Keratinocyte (primary cell): ENCODE data around the gene NXPH4. TPM values are rescaled to one million over a fixed set of nuclear protein-coding genes. Genes with fewer than 3 reads are reported as not detected.
A peak's percentile ranks its signal among the peaks of the same experiment; 100 is the strongest.

Experiments used
- DNase-seq: peaks from one replicate; pipeline ENCODE4 v3.0.0-alpha.2; 2011; ENCODE audit warnings: low read depth, missing footprints, low spot score
- FAIRE-seq: peaks from 2 replicates; lab custom pipeline; 2011; peaks lifted over from hg19 to GRCh38; lab: Jason Lieb, UNC
- H2AFZ ChIP-seq: 2 replicates; pipeline ENCODE4 v1.6.0; 2012; ENCODE audit warnings: low read length, control low read depth, inconsistent platforms; ENCODE audit not compliant: control insufficient read depth
- H3K27ac ChIP-seq: 2 replicates; pipeline ENCODE4 v1.5.1; 2011; ENCODE audit warnings: low read length; ENCODE audit not compliant: control insufficient read depth, insufficient read depth
- H3K27me3 ChIP-seq: 3 replicates; pipeline ENCODE4 v1.6.0; 2011; ENCODE audit warnings: low read length; ENCODE audit not compliant: control insufficient read depth, insufficient read depth; ENCODE audit errors: extremely low read depth
- H3K36me3 ChIP-seq, 2 experiments: 2 replicates in 1 of 2; 3 replicates in 1 of 2; pipeline ENCODE4 v1.5.1; 2011; ENCODE audit warnings: low read length in 2 of 2, mild to moderate bottlenecking in 1 of 2; ENCODE audit not compliant: control insufficient read depth in 2 of 2, insufficient read depth in 2 of 2; ENCODE audit errors: extremely low read depth in 1 of 2
- H3K4me1 ChIP-seq: 3 replicates; pipeline ENCODE4 v1.5.1; 2011; ENCODE audit warnings: low read length; ENCODE audit not compliant: control insufficient read depth, insufficient read depth; ENCODE audit errors: extremely low read depth
- H3K4me2 ChIP-seq: 3 replicates; pipeline ENCODE4 v1.6.0; 2011; ENCODE audit warnings: low read depth, low read length; ENCODE audit not compliant: control insufficient read depth, insufficient read depth; ENCODE audit errors: extremely low read depth
- H3K4me3 ChIP-seq, 3 experiments: fragments of 200-600 bp in 1 of 3; sonication (generic) in 1 of 3; 2 replicates in 2 of 3; 3 replicates in 1 of 3; pipeline ENCODE4 v1.5.1; 2011 to 2016; ENCODE audit warnings: low read length in 3 of 3, mild to moderate bottlenecking in 3 of 3, control low read depth in 2 of 3, inconsistent platforms in 1 of 3, low read depth in 1 of 3, mixed read lengths in 1 of 3, mixed run types in 1 of 3, moderate library complexity in 1 of 3; ENCODE audit not compliant: control insufficient read depth in 2 of 3, insufficient read depth in 2 of 3; ENCODE audit errors: extremely low read depth in 1 of 3
- H3K79me2 ChIP-seq: 2 replicates; pipeline ENCODE4 v1.6.0; 2012; ENCODE audit warnings: low read length; ENCODE audit not compliant: control insufficient read depth, insufficient read depth
- H3K9ac ChIP-seq: 3 replicates; pipeline ENCODE4 v1.6.0; 2011; ENCODE audit warnings: low read length; ENCODE audit not compliant: control insufficient read depth, insufficient read depth; ENCODE audit errors: extremely low read depth
- H3K9me1 ChIP-seq: 3 replicates; pipeline ENCODE4 v1.6.0; 2011; ENCODE audit warnings: low read length; ENCODE audit not compliant: control insufficient read depth, insufficient read depth; ENCODE audit errors: extremely low read depth
- H3K9me3 ChIP-seq: 2 replicates; pipeline ENCODE4 v1.5.1; 2012; ENCODE audit warnings: low read depth, low read length; ENCODE audit not compliant: control insufficient read depth
- H4K20me1 ChIP-seq: 3 replicates; pipeline ENCODE4 v1.6.0; 2011; ENCODE audit warnings: low read length; ENCODE audit not compliant: control insufficient read depth, insufficient read depth; ENCODE audit errors: extremely low read depth
- CTCF ChIP-seq, 3 experiments: IDR thresholded peaks in 1 of 3; conservative IDR thresholded peaks in 1 of 3; optimal IDR thresholded peaks in 1 of 3; 2 replicates in 2 of 3; 3 replicates in 1 of 3; pipeline versions ENCODE3 to v1.5.1; 2011; ENCODE audit warnings: low read length in 3 of 3, mild to moderate bottlenecking in 3 of 3, moderate library complexity in 2 of 3, control low read depth in 1 of 3, inconsistent platforms in 1 of 3; ENCODE audit not compliant: insufficient read depth in 2 of 3; ENCODE audit errors: extremely low read depth in 1 of 3
- EZH2 ChIP-seq: IDR thresholded peaks from one replicate; pipeline ENCODE4 v1.6.1; 2012; ENCODE audit warnings: inconsistent platforms, mild to moderate bottlenecking, low read length, moderate library complexity
- dilution Hi-C: fragments of 300-500 bp; cut with MboI; formaldehyde crosslinking; loops from one replicate; pipeline ENCODE4 v1.7.0; 2020; ENCODE audit warnings: low sequenced_read_pairs; ENCODE audit not compliant: extremely low pct_ligation_motif_present
- polyA plus RNA-seq, 5 experiments: library from polyadenylated mRNA; depleted of rRNA in 3 of 5; stranded (reverse) in 3 of 5; stranded (forward) in 1 of 5; unstranded in 1 of 5; fragments of >200 nt; gene quantifications; 1 replicate in 1 of 5; 2 replicates in 3 of 5; 3 replicates in 1 of 5; pipeline versions ENCODE4 v1.2.1 to v1.2.3, GENCODE V29; 2011 to 2012; ENCODE audit warnings: missing spikeins in 2 of 5, low read depth in 1 of 5, low replicate concordance in 1 of 5

Gene NXPH4
- polyA plus RNA-seq, 1 donor (not counting 4 experiments of a cell fraction or from before 2014, with no cell fraction given), result 0.97 TPM

DNA sequence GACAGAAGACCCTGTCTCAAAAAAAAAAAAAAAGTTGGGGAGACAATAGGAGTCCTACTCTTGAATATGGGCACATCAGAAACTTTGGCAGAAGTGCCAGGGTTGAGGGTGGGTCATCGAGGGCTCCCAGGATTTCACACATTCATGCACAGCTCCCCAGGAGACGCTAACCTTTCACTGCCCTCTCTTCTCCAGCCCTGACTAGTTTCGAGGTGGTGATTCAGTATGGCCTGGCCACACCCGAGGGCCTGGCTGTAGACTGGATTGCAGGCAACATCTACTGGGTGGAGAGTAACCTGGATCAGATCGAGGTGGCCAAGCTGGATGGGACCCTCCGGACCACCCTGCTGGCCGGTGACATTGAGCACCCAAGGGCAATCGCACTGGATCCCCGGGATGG is 39.7 kb upstream of the NXPH4 start:
- Histone ChIP-seq H4K20me1 (no peaks in the 10 kb centered on the region), H3K4me2 (peak overlapping the region; percentile 45), H3K27ac (no peak overlapping the region), H3K79me2 (no peaks in the 10 kb centered on the region), H3K9me3 (no peaks in the 10 kb centered on the region), H3K4me1 (peaks cover 28% of the 10 kb centered on the region), H2AFZ (no peak overlapping the region), H3K9me1 (no peaks in the 10 kb centered on the region), H3K36me3 (peaks cover 3 to 16% of the 10 kb centered on the region in 2 experiments), H3K9ac (no peak overlapping the region), H3K27me3 (no peaks in the 10 kb centered on the region), H3K4me3 (no peak overlapping the region)
- TF ChIP-seq EZH2, result no peak
- TF ChIP-seq CTCF (optimal IDR thresholded peaks at IDR 0.05 in 1 of 3, IDR thresholded peaks at IDR 0.05 in 1 of 3, conservative IDR thresholded peaks at IDR 0.05 in 1 of 3; ENCODE audit: extremely low read depth in 1 of 3, insufficient read depth in 2 of 3, low read length in 3 of 3), result no peak
- dilution Hi-C loops, result no loop called here
- FAIRE-seq (no peak), DNase-seq (no peak)

DNA sequence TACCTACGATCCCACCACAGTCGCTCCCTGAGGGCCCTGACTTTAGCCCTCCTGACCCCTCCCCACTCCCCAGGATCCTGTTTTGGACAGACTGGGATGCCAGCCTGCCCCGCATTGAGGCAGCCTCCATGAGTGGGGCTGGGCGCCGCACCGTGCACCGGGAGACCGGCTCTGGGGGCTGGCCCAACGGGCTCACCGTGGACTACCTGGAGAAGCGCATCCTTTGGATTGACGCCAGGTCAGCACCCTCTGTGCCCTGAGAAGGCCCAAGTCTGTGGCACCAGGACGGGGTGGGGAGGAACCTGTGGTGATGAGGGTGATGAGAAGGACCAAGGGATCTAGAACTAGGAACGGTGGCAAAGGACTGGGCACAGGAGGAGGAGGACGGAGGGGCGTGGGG is 39.2 kb upstream of the NXPH4 start:
- Histone ChIP-seq H3K4me3 (no peak overlapping the region), H3K9me3 (no peaks in the 10 kb centered on the region), H3K36me3 (peaks cover 3 to 16% of the 10 kb centered on the region in 2 experiments), H3K4me1 (peaks cover 26% of the 10 kb centered on the region), H3K9ac (no peak overlapping the region), H2AFZ (no peak overlapping the region), H4K20me1 (no peaks in the 10 kb centered on the region), H3K27ac (no peak overlapping the region), H3K9me1 (no peaks in the 10 kb centered on the region), H3K4me2 (no peak overlapping the region), H3K79me2 (no peaks in the 10 kb centered on the region), H3K27me3 (no peaks in the 10 kb centered on the region)
- DNase-seq (no peak), FAIRE-seq (no peak)
- no peak for TF ChIP-seq EZH2
- no peak for TF ChIP-seq CTCF (optimal IDR thresholded peaks at IDR 0.05 in 1 of 3, IDR thresholded peaks at IDR 0.05 in 1 of 3, conservative IDR thresholded peaks at IDR 0.05 in 1 of 3; ENCODE audit: extremely low read depth in 1 of 3, insufficient read depth in 2 of 3, low read length in 3 of 3)
- dilution Hi-C loops, result no loop called here
